Activated CD4-positive, alpha-beta T cell treated with anti-CD3 and anti-CD28 coated beads for 36 hours (primary cell): ENCODE results near the gene ENC1. TPM values are rescaled to one million over a fixed set of nuclear protein-coding genes. Genes with fewer than 3 reads are reported as not detected.
A peak's percentile ranks its signal among the peaks of the same experiment; 100 is the strongest.
"Not testable (repeated sequence)": the region's sequence is repeated elsewhere in the genome, so short reads cannot be mapped to it uniquely, and the experiment has no call there.

Source experiments
- ATAC-seq: fragments of 200-7000 bp; cut with Tn5 transposase; one replicate; pipeline ENCODE4 v1.10.0; 2021; ENCODE audit warnings: mild to moderate bottlenecking, moderate library complexity
- CTCF ChIA-PET: fragments of 350-600 bp; sonication (Branson Sonifier 250); formaldehyde crosslinking; loops from one replicate; lab custom pipeline; 2021; ENCODE audit warnings: antibody characterized with exemption; lab: Charles Lee
- POLR2A ChIA-PET: fragments of 350-600 bp; sonication (Branson Sonifier 250); formaldehyde crosslinking; loops from one replicate; lab custom pipeline; 2021; ENCODE audit warnings: antibody characterized with exemption, inconsistent platforms; lab: Charles Lee
- DNase-seq: peaks from one replicate; pipeline ENCODE4 v3.0.0-alpha.2; 2020
- H3K27ac Mint-ChIP-seq: one replicate; pipeline ENCODE4 v1.8.0; 2021; ENCODE audit warnings: mixed read lengths
- H3K27me3 Mint-ChIP-seq: one replicate; pipeline ENCODE4 v1.8.0; 2021; ENCODE audit warnings: mixed read lengths
- H3K36me3 Mint-ChIP-seq: one replicate; pipeline ENCODE4 v1.8.0; 2021; ENCODE audit warnings: low read depth, mixed read lengths
- H3K4me1 Mint-ChIP-seq: one replicate; pipeline ENCODE4 v1.8.0; 2021; ENCODE audit warnings: mixed read lengths
- H3K4me3 Mint-ChIP-seq: one replicate; pipeline ENCODE4 v1.8.0; 2021; ENCODE audit warnings: mild to moderate bottlenecking, moderate library complexity, mixed read lengths
- H3K9me3 Mint-ChIP-seq: one replicate; pipeline ENCODE4 v1.8.0; 2021; ENCODE audit warnings: low read depth, mixed read lengths
- intact Hi-C, 2 experiments: fragments of 100-400 bp; cut with DNase I in 1 of 2; cut with micrococcal nuclease in 1 of 2; formaldehyde crosslinking; loops; one replicate each; pipeline versions ENCODE4 v1.14.2 to v1.15.1; 2022 to 2024; cut with DNase I, micrococcal nuclease
- total RNA-seq, 2 experiments: library from RNA; stranded (reverse); gene quantifications; one replicate each; pipeline ENCODE4 v1.2.3, GENCODE V29; 2021

Gene ENC1
- total RNA-seq: under 1 TPM; 0.48 to 0.67 TPM

GRCh38 chr5:74640450-74640953, at the start of gene ENC1:
Gene ENC1 (minus strand): TSS chr5:74640728. CDS start chr5:74636485, 4,243 bp downstream.
- ChIA-PET CTCF (interaction anchor here (0.5 to 2.5 kb wide), 11 partner anchors 9 to 738 kb away, joined by 3 to 7 read pairs (median 4); no protein-coding TSS in a partner anchor), POLR2A (interaction anchor here (0.8 to 1.4 kb wide), 3 partner anchors 10 to 61 kb away, joined by 4 to 7 read pairs (median 7); no protein-coding TSS in a partner anchor)
- intact Hi-C loops: loop anchor here in 1 of 2 experiments (1.0 to 10.0 kb wide), 5 partner anchors 45 to 846 kb away; partner anchors contain the start of gene HEXB
- Mint-ChIP-seq H3K4me3 (peak within 1 kb of the TSS; percentile 72), H3K4me1 (peaks cover 32% of the 10 kb centered on the region), H3K36me3 (no peaks in the 10 kb centered on the region), H3K27ac (peak within 1 kb of the TSS; percentile 20), H3K27me3 (peaks cover 15% of the 10 kb centered on the region), H3K9me3 (no peaks in the 10 kb centered on the region)
- ATAC-seq: peak; percentile 80
- DNase-seq: peak; percentile 88

GRCh38 chr5:74686962-74687751, 46.6 kb upstream of the ENC1 start:
- ChIA-PET CTCF (no interaction called here), POLR2A (interaction anchor here (0.6 kb wide), 1 partner anchor 27 kb away, joined by 3 read pairs; no protein-coding TSS in a partner anchor)
- Mint-ChIP-seq H3K9me3 (no peaks in the 10 kb centered on the region), H3K36me3 (peaks cover 17% of the 10 kb centered on the region), H3K4me3 (peak overlapping the region; percentile 73), H3K4me1 (peaks cover 21% of the 10 kb centered on the region), H3K27ac (no peak overlapping the region), H3K27me3 (no peaks in the 10 kb centered on the region)
- ATAC-seq: no peak
- intact Hi-C loops: loop anchor here in 1 of 2 experiments (5.0 kb wide), 2 partner anchors 365 to 1120 kb away; partner anchors contain the start of genes ANKRA2, GCNT4 and UTP15
- DNase-seq: no peak

- CTCF ChIA-PET: interaction anchor here (0.8 to 1.0 kb wide), 3 partner anchors 73 to 784 kb away, joined by 3 to 4 read pairs (median 3); no protein-coding TSS in a partner anchor
- intact Hi-C loops: loop anchor here (1.0 to 5.0 kb wide), 8 partner anchors 46 to 1119 kb away; partner anchors contain the start of genes GFM2 (in 2 of the 2), NSA2 (in 2 of the 2), ANKRA2 (in 1 of the 2) and ENC1 (in 1 of the 2)
- Mint-ChIP-seq H3K4me1 (peaks cover 21% of the 10 kb centered on the region), H3K27ac (peak overlapping the region; percentile 87), H3K4me3 (peak overlapping the region; percentile 73), H3K27me3 (no peaks in the 10 kb centered on the region), H3K36me3 (peaks cover 14% of the 10 kb centered on the region), H3K9me3 (no peaks in the 10 kb centered on the region)
- ATAC-seq (no peak), DNase-seq (peak; percentile 22)
- POLR2A ChIA-PET: interaction anchor here (1.4 kb wide), 1 partner anchor 81 kb away, joined by 4 read pairs; the partner anchor contains the start of genes GFM2 and NSA2
Observed at GRCh38 chr5:74685979-74686631, 45.6 kb upstream of the ENC1 start.

- peaks cover 21% of the 10 kb centered on the region for H3K4me1 Mint-ChIP-seq
- H3K9me3 Mint-ChIP-seq: no peaks in the 10 kb centered on the region
- intact Hi-C loops: loop anchor here (1.0 to 5.0 kb wide), 8 partner anchors 45 to 1118 kb away; partner anchors contain the start of genes GFM2 (in 2 of the 2), NSA2 (in 2 of the 2), ANKRA2 (in 1 of the 2) and ENC1 (in 1 of the 2)
- H3K36me3 Mint-ChIP-seq: peaks cover 8% of the 10 kb centered on the region
- ChIA-PET CTCF (interaction anchor here (0.8 to 1.4 kb wide), 5 partner anchors 38 to 783 kb away, joined by 3 to 4 read pairs (median 3); no protein-coding TSS in a partner anchor), POLR2A (interaction anchor here (1.4 kb wide), 1 partner anchor 82 kb away, joined by 4 read pairs; the partner anchor contains the start of genes GFM2 and NSA2)
- H3K4me3 Mint-ChIP-seq: peak within 1 kb of the TSS; percentile 73
- peak within 1 kb of the TSS; percentile 87 for H3K27ac Mint-ChIP-seq
- DNase-seq: peak; percentile 94
- ATAC-seq: peak; percentile 98
- H3K27me3 Mint-ChIP-seq: no peaks in the 10 kb centered on the region
Observed at GRCh38 chr5:74684900-74685851, 44.6 kb upstream of the ENC1 start, which contains the start of gene HEXB. Gene HEXB (plus strand): TSS chr5:74685233. CDS start chr5:74685261, 28 bp downstream.

- H3K36me3 Mint-ChIP-seq: no peaks in the 10 kb centered on the region
Observed at GRCh38 chr5:74679966-74680365, 39.4 kb upstream of the ENC1 start.

GRCh38 chr5:74679300-74679699, 38.8 kb upstream of the ENC1 start:
- H3K4me1 Mint-ChIP-seq, POLR2A ChIA-PET, H3K36me3 Mint-ChIP-seq, CTCF ChIA-PET, H3K27ac Mint-ChIP-seq, DNase-seq, intact Hi-C loops, H3K9me3 Mint-ChIP-seq, H3K4me3 Mint-ChIP-seq, H3K27me3 Mint-ChIP-seq, ATAC-seq: not testable (repeated sequence)

More at GRCh38 chr5:74679966-74680365, 39.4 kb upstream of the ENC1 start:
- Mint-ChIP-seq H3K4me3 (no peak overlapping the region), H3K9me3 (no peaks in the 10 kb centered on the region), H3K27me3 (peaks cover 4% of the 10 kb centered on the region), H3K4me1 (no peaks in the 10 kb centered on the region), H3K27ac (no peak overlapping the region)
- ChIA-PET POLR2A (no interaction called here), CTCF (no interaction called here)
- no peak for DNase-seq
- intact Hi-C loops: no loop called here
- no peak for ATAC-seq

- H3K4me3 Mint-ChIP-seq, H3K9me3 Mint-ChIP-seq, POLR2A ChIA-PET: not testable (repeated sequence)
Observed at GRCh38 chr5:74678123-74678522, 37.6 kb upstream of the ENC1 start.

GRCh38 chr5:74676466-74676865, 35.9 kb upstream of the ENC1 start:
- POLR2A ChIA-PET, H3K36me3 Mint-ChIP-seq, H3K9me3 Mint-ChIP-seq, H3K4me1 Mint-ChIP-seq, ATAC-seq, intact Hi-C loops, H3K4me3 Mint-ChIP-seq, DNase-seq, H3K27ac Mint-ChIP-seq: not testable (repeated sequence)
- CTCF ChIA-PET: interaction anchor here (0.6 kb wide), 1 partner anchor 11 kb away, joined by 3 read pairs; no protein-coding TSS in a partner anchor
- H3K27me3 Mint-ChIP-seq: peaks cover 13% of the 10 kb centered on the region

More at GRCh38 chr5:74678123-74678522, 37.6 kb upstream of the ENC1 start:
- intact Hi-C loops, H3K36me3 Mint-ChIP-seq, DNase-seq, ATAC-seq, H3K27ac Mint-ChIP-seq, H3K4me1 Mint-ChIP-seq, H3K27me3 Mint-ChIP-seq: not testable (repeated sequence)
- CTCF ChIA-PET: interaction anchor here (0.6 kb wide), 1 partner anchor 1003 kb away, joined by 3 read pairs; no protein-coding TSS in a partner anchor

- ChIA-PET POLR2A (no interaction called here), CTCF (interaction anchor here (0.6 to 1.7 kb wide), 5 partner anchors 90 to 747 kb away, joined by 3 to 5 read pairs (median 4); no protein-coding TSS in a partner anchor)
- Mint-ChIP-seq H3K4me3 (no peak overlapping the region), H3K36me3 (no peaks in the 10 kb centered on the region), H3K27ac (no peak overlapping the region), H3K4me1 (no peaks in the 10 kb centered on the region), H3K9me3 (no peaks in the 10 kb centered on the region), H3K27me3 (peaks cover 12% of the 10 kb centered on the region)
- ATAC-seq (no peak), DNase-seq (no peak)
- intact Hi-C loops: loop anchor here (1.0 to 5.0 kb wide), 2 partner anchors 246 to 594 kb away; no protein-coding TSS in a partner anchor
Observed at GRCh38 chr5:74673011-74673790, 32.7 kb upstream of the ENC1 start.
